HL-60/S4 treated with retinoic acid at 250 ng/mL for 4 days and 3 days (cell line): ENCODE measurements around the gene P3H2.

Experiments used
- in situ Hi-C: fragments of 300-500 bp; cut with MboI; formaldehyde crosslinking; loops from 2 replicates; pipeline ENCODE4 v1.7.0; 2022; ENCODE audit warnings: low sequenced_read_pairs

Gene P3H2

DNA sequence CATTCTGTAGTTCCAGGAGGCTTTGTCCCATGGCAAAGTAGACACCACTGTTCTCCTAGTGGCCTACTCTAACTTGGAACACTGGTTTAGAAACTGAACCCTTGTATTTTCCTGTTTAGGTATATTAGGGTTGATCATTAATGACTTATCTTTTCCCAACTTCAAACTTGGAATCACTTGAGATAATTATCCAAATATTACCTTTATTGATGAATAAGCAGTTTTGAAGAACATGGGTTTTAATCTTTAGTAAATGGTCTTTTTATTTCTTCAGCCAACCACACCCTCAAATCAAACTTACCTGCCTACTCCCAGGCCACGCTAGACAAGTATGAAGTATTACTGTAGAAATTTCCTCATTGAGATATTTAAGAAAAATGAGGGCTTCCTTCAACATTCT, 6.5 kb upstream of the P3H2 start:
- in situ Hi-C loops = no loop called here

DNA sequence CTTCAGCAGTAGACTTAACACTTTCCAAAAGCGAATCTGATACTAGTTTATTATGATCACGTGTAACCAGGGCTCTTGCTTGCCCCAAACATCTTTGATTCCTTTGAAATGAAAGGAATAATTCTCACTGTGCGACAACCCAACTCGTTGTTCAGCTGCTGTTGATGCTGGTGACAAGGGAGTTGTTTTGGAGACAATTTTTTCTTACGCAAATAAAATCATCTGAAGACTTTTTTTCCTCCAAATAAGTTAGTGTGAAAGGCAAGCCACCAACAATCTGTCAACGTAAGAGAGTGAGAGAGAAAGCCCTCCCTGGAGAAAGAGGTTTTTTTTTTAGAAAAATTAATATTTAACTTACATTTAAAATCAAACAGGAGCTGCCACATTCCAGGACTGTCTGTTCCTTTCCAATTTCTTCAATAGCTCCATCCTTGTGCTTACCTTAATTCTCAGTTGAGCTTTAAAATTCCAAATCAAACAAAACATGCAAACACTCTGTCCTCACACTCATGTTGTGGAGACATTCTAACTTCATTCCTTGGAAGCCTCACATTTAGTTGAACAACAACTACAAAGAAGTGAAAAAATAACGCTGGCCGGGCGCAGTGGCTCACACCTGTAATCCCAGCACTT, 4.9 kb upstream of the P3H2 start:
- in situ Hi-C loops = no loop called here

DNA sequence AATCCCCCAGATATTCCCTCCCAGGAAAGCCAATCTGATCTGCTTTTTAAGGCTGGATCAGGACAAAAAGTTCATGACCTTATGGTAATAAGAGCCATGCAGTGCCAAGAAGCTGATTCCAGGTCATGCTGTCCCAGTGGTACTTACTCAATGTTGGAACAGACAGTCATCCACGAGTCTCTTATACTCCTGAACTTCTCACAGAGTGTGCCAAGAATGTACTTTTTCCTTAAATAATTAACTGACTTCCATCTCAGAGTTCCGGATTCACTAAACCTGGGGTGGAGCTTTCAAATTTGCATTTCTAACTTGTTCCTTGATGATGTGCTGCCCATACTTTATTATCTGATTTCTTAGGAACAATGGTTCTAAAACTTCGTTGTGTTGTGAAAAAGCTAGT, 3.4 kb upstream of the P3H2 start:
- in situ Hi-C loops = no loop called here

DNA sequence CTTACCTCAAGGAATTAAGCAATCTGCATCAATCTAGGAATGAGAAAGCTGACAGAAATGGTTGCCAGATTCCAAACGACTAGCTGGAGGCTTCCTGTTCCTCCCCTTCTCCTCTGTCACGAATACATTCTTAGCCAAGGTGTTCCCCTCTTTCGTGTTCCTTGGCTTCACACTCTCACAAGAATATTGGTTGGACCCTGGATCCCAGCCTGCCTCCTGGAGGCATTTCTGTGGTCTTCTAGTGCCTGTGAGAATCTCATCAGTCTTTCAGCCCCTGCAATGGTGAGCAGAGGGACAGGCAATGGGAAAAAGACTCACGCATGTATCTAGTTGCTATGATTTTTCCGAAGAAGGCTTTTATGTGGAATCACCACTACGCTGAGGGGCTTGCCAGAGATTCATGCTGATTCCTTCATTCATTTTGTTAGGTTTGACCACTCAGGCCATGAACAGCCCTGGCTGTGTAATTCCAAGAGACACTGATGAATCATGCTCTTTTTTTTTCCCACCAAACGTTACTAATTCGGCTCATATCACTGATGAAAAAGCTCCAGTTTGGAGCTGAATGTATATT, 1.6 kb upstream of the P3H2 start:
- in situ Hi-C loops = no loop called here

DNA sequence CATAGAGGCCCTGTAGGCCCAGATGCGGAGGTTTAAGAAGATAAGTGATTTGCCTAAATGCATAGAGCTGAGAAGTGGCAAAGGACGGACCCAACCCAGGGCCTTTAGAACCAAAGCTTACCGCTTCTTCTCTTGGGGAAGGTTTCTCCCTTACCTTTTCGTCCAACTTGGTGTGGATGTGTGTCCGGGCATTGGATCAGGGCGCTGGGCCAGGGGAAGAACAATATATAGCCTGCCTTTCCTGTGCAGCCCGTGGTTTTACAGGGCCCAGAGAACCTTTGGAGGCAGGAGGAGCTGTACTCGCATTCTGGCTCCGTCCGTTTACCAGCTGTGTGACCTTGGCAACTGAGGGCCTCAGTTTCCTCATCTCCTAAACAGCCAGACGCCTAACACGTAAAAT, 686 bp upstream of the P3H2 start:
- in situ Hi-C loops = no loop called here

DNA sequence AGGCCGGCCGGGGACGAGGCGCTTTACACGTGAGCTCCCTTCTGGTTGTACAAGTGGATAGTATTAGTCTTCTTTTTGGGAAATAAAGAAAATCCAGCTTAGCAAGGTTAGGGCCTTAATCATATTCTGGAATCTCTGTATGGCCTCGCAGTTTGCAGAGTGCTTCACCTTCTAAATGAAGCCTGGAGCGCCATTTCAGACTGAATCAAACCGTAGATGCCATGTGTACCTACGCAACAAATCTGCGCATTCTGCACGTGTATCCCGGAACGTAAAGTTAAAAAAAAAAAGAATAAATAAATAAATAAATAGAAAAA, 322 bp upstream of the P3H2 start:
- in situ Hi-C loops = no loop called here

DNA sequence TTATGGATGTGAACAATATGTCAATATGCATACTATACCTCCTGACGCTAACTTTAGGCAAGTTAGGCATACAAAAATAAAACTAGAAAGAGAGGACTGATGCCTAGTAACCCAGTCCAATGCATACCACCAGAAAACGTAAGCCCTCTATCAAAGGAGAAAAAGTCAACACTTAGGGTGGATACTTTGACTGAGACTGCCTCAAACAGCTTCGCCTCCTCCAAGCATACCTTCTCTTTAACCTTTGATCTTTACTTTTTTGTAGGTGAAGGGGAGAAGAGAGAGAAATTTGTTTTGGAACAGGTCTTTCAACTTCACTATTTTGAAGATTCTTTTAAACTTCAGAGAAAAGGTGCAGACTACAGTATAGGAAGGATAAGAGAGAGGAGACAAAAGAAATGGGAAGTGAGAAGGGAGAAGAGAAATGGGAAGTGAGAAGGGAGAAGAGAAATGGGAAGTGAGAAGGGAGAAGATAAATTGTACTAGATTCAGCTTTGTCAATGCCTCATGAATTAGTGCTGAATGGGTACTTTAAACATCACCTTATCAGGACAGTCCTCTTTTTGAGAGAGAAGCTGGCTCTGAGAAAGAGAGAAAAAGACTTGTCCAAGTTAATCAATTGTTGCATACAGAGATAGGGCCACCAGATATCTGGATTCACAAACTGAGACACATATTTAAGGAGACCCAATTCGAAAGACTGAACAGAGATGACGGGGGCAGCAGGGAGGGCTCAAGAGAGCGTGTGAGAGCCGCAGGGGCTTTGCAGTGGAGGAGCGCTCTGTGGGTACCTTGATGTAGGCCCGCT, 1.0 kb downstream of the P3H2 start:
- in situ Hi-C loops = no loop called here

DNA sequence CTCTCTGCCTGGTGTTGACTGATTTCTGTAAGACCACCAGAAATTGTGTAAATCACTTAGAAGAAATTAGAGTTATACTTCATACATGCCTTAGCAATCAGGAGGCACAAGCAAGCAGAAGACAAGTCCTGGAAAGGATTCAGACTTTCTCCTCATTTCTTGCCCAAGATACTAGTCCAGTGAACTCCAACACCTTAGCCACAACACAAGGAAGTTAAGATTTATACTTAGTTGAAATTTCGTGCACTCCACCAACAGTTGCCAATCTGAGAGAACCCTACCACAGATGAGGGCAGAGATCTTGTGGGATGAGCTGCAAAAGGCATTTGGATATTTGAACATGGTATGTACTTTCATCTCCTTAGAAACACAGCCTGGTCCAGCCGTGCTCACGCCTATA, 2.3 kb downstream of the P3H2 start:
- in situ Hi-C loops = no loop called here

DNA sequence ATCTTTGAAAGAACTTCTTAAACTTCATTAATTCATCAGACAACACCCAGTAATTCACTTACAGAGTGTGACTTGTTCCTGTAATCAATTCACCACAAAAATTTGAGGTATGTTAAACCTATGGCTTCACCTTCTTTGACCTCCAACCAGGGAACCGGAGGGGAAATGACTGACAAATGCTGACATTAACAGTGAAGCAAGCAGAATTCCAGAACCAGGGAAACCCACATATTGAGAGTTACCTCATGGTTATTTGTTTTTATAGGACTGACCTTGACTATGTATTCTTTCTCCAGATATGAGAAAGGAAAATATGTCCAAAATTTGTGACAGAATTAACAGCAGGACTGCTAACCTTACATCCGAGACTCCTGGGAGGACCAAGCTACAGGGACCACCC, 2.7 kb downstream of the P3H2 start:
- in situ Hi-C loops = no loop called here

DNA sequence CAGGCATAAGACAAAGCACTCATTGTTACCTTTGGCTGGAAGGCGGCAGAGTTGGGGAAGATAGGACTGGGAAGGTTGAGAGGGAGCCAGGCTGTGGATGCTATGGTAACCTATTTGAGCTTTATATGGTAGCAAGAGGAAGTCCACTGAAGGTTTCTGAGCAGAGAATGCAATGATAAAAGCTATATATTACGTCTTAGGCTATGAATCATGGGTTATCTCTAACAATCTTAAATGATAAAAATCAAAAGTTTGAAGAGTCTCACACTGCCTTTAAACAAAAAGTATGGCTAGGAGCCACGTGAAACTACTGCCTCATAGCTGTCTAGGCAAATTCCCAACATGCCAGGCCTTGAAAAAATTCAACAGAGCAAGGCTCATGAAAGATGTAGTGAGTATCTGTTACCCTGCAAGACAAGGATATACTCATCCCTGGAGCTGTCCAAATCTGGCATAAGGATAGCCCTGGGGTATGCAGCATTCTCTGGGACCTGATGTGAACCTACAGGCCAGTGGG, 4.1 kb downstream of the P3H2 start:
- in situ Hi-C loops = no loop called here

DNA sequence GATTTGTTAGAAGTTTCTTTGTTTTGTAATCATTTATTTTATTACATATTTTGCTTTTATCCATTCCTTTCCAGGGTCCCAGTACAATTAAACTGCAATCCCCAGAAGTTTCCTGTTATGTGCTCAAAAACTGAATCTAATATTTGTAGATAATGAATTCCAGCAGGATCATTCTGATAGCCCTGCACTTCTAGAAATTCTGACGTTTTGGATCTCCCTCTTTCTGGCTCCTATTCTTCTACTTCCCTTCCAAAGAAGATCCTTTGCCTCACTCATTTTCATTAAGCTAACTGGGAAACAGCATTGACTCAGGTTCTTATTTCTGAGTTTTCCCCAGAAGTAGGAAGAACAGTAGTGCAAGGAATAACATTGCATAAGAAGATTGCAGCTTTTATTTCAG, 9.9 kb downstream of the P3H2 start:
- in situ Hi-C loops = no loop called here

DNA sequence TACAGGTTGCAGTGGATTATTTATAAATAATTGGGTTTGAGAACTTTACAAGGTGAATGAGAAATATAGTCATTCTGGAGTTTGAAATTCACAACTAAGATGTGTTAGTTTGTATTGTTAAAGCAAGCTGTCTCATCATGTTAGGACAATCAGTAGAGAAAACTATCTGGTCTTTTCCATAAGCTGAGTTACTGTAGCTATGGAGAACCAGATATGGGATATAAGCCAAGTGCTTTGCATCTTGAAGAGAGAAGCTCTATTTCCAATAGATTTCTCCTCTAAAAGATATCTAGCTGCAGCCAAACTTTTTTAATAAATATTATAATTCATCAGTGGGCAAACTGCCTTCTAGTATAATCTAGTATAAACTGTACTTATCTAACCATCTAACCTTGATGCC, 11.3 kb downstream of the P3H2 start:
- in situ Hi-C loops = no loop called here

DNA sequence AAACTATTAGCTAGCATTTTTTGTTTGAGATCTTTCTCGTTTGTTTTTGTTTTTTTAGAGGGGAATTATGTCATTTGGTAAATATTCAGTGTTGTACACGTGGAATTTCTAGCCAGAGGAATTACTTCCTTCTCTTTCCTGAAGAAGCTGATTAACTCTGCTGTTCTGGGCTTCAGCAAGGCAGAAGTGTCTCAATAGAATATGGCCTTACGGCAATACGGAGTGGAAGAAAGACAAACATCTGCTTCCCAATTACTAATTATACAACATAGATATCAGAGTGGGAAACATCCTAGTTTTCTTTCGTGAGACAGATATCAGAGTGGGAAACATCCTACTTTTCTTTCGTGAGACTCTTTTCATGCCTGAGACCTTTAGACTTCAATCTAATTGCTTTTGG, 11.9 kb downstream of the P3H2 start:
- in situ Hi-C loops = no loop called here

DNA sequence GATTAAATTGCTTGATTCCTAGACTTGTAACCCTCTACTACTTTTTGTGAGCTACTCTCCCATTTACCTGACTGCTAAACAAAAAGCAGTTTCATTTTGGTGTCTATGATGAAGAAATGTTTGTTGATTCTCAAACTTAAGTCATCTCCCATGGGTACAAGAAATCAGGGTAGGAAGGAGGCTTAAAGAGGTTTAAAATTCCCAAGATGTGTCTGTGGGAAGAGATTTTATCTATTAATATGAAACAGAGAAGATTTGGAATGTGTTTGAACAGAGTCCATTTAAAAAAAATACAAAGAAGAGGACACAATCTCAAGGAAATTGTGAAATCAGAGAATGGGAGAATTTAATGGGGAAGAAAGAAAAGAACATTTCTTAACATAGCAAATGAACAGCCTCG, 14.8 kb downstream of the P3H2 start:
- in situ Hi-C loops = no loop called here

DNA sequence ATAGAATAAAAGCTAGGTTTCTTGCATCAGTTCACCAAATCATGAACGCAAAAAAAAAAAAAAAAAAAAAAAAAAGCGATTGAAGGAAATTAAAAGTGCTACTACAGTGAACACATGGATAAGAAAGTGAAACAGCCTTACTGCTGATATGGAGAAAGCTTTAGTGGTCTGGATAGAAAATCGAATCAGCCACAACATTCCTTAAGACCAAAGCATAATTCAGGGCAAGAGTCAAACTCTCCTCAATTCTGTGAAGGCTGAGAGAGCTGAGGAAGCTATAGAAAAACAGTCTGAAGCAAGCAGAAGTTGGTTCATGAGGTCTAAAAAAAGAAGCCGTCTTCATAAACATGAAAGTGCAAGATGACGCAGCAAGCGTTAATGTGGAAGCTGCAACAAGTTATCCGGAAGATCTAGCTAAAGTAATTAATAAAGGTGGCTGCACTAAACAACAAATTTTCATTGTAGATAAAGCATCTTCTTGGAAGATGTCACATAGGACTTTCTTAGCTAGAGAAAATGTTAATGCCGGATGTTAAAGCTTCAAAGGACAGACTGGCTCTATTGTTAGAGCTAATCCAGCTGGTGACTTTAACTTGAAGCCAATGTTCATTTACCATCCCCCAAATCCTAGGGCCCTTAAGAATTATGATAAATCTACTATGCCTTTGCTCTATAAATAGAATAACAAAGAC, 19.2 kb downstream of the P3H2 start:
- in situ Hi-C loops = no loop called here

DNA sequence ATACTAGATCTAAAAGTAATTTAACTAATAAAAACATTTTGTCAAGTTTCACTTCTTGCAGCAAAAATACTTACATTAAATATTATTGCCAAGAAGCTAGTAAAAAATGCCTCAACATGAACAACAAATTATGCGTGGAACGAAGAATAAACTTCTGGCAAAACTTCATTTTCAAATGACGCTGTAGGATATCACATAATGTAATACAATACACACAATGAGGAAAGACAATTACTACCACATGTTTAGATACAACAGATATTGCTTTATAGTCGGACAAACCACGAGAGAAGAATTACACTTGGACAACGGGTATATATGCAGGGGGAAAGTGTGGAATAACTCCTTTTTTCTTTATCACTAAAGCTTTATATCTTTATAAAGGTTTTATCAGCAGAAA, 21.6 kb downstream of the P3H2 start:
- in situ Hi-C loops = no loop called here

DNA sequence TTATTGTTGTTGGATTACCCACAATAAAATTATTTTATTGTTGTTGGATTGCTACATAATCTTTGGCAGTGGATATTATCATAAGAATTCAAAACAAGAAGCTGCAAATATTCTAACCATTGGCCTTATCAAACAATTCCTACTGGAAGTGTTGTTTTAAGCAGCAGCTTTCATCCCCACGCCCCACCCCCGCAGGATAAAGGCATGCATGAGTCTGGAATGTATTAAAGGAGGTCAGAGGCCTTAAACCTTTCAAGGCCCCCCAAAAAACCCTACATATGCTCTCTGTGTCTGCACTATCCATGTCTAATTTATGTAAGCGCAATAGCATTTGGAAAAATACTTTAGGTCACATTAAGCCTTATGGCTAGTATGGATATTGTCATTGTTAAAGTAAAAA, 23.1 kb downstream of the P3H2 start:
- in situ Hi-C loops = no loop called here

DNA sequence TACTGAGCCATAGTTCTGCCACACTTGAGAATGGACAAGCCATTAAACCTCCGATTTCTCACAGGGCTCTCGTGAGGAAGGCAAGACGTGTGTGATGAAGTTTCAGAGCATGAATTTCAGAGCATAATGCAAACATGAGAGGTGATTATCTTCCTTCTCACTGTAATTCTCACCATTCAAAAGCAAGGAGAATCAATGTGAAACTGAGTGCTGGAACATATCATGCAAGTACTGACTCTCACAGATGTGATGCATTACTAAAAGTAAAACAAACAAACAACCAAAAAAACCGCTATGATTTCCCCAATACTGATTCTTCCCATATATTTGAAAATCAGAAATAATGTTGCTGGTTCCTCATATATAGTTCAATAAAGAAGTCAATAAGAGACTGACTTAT, 23.7 kb downstream of the P3H2 start:
- in situ Hi-C loops = no loop called here

DNA sequence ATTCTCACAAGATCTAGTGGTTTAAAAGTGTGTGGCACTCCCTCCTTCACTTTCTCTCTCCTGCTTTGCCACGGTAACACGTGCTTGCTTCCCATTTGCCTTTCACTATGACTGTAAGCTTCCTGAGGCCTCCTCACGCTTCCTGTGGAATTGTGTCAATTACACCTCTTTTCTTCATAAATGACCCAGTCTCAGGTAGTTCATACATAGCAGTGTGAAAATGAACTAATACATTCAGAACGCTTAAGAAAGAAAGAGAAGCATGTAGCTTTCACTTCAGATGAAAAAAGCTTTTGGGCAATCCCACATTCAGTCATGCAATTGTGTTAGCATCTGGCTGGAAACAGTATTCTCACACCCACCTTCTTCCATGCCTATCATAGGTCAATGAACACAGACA, 24.4 kb downstream of the P3H2 start:
- in situ Hi-C loops = no loop called here

DNA sequence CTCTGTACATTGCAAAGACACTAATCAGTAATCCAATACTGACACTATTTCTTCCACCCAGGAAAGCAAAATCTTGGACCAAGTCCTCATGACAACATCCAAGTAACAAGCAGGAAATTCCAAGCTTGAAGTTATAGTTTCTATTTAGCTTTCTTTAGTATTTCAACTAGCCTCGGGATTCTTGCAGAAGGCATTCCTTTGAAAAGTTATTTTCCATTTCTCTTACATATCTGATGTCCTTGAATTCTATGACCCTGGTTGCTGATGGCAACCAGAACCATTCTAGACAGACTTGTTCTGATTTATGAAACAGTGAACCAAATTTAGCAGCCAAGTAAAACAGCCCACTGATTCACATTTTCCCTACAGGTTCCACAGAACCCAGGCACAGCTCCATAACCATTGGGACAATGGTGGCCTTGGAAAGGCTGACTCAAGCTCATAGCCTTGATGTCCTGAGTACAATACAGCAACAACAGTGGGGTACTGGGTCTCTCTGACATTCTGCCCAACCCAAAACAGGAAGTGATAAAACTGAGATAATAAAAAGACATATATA, 26.5 kb downstream of the P3H2 start:
- in situ Hi-C loops = no loop called here

DNA sequence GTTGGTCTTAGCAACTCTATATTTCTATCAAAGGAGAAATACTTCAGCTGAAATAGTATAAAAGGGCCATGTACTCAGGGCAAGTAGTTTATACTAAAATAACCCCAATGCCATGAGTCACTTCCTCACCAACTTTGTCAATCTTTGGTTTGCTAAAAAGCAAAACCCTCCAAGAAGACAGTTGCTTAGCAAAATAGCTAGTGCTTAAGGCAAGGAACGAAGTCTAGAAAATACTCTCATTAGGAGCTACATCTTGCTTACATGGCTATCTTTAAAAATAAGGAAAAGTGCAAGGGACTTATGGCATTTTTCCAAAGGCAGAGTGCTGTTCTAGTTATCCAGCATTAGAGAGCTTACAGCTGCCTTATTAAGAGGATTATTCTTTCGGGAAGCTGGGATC, 28.4 kb downstream of the P3H2 start:
- in situ Hi-C loops = no loop called here

DNA sequence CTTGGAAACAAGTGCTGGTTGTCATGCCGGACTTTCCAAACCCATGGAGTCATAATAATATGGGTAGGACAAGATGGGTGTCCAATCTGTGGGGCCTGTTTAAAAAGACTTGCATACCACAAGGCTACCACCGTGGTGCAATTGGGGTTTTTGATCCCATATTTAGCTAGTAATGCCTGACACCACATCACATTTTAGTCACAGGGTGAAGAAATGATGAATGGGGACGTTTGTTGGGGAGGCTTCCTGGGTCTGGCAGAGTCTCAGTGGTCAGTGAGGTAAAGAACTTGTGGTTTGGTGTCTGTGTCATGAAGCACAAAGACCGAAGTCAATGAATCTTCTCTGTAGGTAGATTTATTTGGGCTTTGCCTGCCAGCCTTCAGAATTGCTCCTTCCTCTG, 31.0 kb downstream of the P3H2 start:
- in situ Hi-C loops = no loop called here
